ENCODE results near the gene DYRK3.

DNA sequence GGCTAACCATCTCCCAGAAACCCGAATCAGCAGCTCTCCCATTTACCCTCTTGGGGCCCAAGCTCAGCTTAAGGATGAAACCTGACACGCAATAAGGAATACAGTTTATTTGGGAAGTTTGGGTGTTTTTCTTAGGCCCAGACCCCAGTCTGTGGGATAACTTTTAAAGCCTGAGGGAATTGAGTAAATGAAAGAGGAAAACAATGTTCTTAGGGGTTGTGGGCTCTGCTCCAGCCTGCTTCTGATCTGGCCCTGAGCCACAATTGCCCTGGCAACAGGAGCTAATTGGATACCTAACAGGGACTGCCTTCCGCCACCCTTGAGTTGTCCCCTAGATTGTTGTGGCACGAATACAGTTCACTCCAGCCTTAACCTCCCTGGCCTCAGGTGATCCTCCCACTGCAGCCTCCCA is 20.1 kb downstream of the DYRK3 start:
- TF ChIP-seq POLR2A (IDR thresholded peaks at IDR 0.05; ENCODE audit: low read length): no peak
- TF ChIP-seq GATA1 (IDR thresholded peaks at IDR 0.05; ENCODE audit: low read depth, low read length): no peak
